Measurements from ENCODE around the gene IFT172. TPM values are rescaled to one million over a fixed set of nuclear protein-coding genes. Genes with fewer than 3 reads are reported as not detected.

IFT172 gene
- polyA plus RNA-seq, 2 of the 4 experiments (the other 2 are of a cell fraction) = 14.0 to 21.6 TPM

GRCh38 chr2:27409321-27410073 lies 80.0 kb downstream of the IFT172 start, which contains the start of gene PPM1G (continued):
- TF ChIP-seq, protein P1, sequence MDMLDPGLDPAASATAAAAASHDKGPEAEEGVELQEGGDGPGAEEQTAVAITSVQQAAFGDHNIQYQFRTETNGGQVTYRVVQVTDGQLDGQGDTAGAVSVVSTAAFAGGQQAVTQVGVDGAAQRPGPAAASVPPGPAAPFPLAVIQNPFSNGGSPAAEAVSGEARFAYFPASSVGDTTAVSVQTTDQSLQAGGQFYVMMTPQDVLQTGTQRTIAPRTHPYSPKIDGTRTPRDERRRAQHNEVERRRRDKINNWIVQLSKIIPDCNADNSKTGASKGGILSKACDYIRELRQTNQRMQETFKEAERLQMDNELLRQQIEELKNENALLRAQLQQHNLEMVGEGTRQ (IDR thresholded peaks at IDR 0.05) = peak; percentile 54
- TF ChIP-seq HES2 (IDR thresholded peaks at IDR 0.05) (no peak), NPAS2 (CRISPR knock-in tag; IDR thresholded peaks at IDR 0.05; ENCODE audit: borderline replicate concordance) (no peak), EP300 (IDR thresholded peaks at IDR 0.05) (no peak), REST (IDR thresholded peaks at IDR 0.05) (peak; percentile 93)

GRCh38 chr2:27408601-27409320 lies 80.8 kb downstream of the IFT172 start:
- 1% methylated on average over 11 of the region's 33 CpGs for WGBS (ENCODE audit: missing lambda C conversion rate)

GRCh38 chr2:27407798-27408491 lies 81.6 kb downstream of the IFT172 start:
- 43% methylated on average over 16 of the region's 16 CpGs for WGBS (ENCODE audit: missing lambda C conversion rate)
- POLR2A ChIA-PET = interaction anchor here (0.6 to 3.1 kb wide), 4 partner anchors 21 to 983 kb away, joined by 3 to 78 read pairs (median 10); partner anchors contain the start of genes NRBP1 and ZNF513
- peak; percentile 75 to 78 for DNase-seq (ENCODE audit: low read depth in 1 of 2, low spot score in 1 of 2)

More at GRCh38 chr2:27408601-27409320, 80.8 kb downstream of the IFT172 start:
- no peak for FAIRE-seq
- TF ChIP-seq HOXB5 (CRISPR knock-in tag; IDR thresholded peaks at IDR 0.05) = no peak
- TF ChIP-seq TP53 (CRISPR knock-in tag; IDR thresholded peaks at IDR 0.05) = no peak
- TF ChIP-seq PHF8 (IDR thresholded peaks at IDR 0.05; ENCODE audit: borderline replicate concordance, low read depth) = 0 out of 2 replicates have a peak, but pooled peaks have one; percentile 73
- POLR2A ChIA-PET = interaction anchor here (0.9 to 3.1 kb wide), 11 partner anchors 8 to 255 kb away, joined by 3 to 78 read pairs (median 6); partner anchors contain the start of genes CCDC121, GPN1, NRBP1 and SLC4A1AP
- Histone ChIP-seq H3K4me3 (peak overlapping the region; percentile 87), H3K9me3 (no peaks in the 10 kb centered on the region), H3K4me2 (peak overlapping the region; percentile 89), H3K27ac (peak overlapping the region; percentile 90 to 92), H3K4me1 (peaks cover 26% of the 10 kb centered on the region; the same call in 2 of the 3 replicates)
- peak; percentile 73 to 76 for ATAC-seq
- CTCF ChIA-PET = interaction anchor here (0.6 to 5.3 kb wide), 17 partner anchors 8 to 281 kb away, joined by 3 to 72 read pairs (median 4); partner anchors contain the start of genes NRBP1, SLC4A1AP and SUPT7L
- peak; percentile 29 to 35 for DNase-seq (ENCODE audit: low read depth in 1 of 2, low spot score in 1 of 2)

More at GRCh38 chr2:27407798-27408491, 81.6 kb downstream of the IFT172 start:
- TF ChIP-seq CHD4 (IDR thresholded peaks at IDR 0.05; ENCODE audit: borderline replicate concordance) = no peak
- no peak for TF ChIP-seq KDM5A (IDR thresholded peaks at IDR 0.05)
- peak; percentile 74 for TF ChIP-seq CTCF (IDR thresholded peaks at IDR 0.05)
- peak; percentile 66 to 74 for TF ChIP-seq RAD21 (conservative IDR thresholded peaks at IDR 0.05 in 1 of 2, IDR thresholded peaks at IDR 0.05 in 1 of 2)
- peak; percentile 73 for TF ChIP-seq SMC3 (IDR thresholded peaks at IDR 0.05)
- no peak for TF ChIP-seq RARB (CRISPR knock-in tag; IDR thresholded peaks at IDR 0.05)
- FAIRE-seq = no peak
- H3K27ac ChIP-seq = peak overlapping the region; percentile 49 to 90; a peak in 3 of 6 replicates
- peak in 1 of 2 experiments; percentile 14; a peak in 1 of 6 replicates for ATAC-seq
- peak overlapping the region; percentile 89 for H3K4me2 ChIP-seq
- peaks cover 25% of the 10 kb centered on the region; the same call in 2 of the 3 replicates for H3K4me1 ChIP-seq
- no peaks in the 10 kb centered on the region for H3K9me3 ChIP-seq
- CTCF ChIA-PET = interaction anchor here (0.6 to 5.3 kb wide), 18 partner anchors 9 to 275 kb away, joined by 3 to 72 read pairs (median 4); partner anchors contain the start of genes CCDC121, GPN1, NRBP1 and SLC4A1AP
- H3K4me3 ChIP-seq = peak overlapping the region; percentile 87
